Neural cell (in vitro differentiated cells): ENCODE data around the gene RBKS.

Experiments
- TF ChIP-seq, protein P1 (sequence below): fragments of 450-650 bp; IDR thresholded peaks from 2 replicates; pipeline ENCODE4 v1.5.1; 2014; ENCODE audit warnings: antibody characterized with exemption, mild to moderate bottlenecking, moderate library complexity; ENCODE audit not compliant: poor library complexity, severe bottlenecking
- TF ChIP-seq, protein P2 (sequence below): IDR thresholded peaks from 2 replicates; pipeline ENCODE4 v1.6.1; 2012; ENCODE audit warnings: borderline replicate concordance

DNA sequence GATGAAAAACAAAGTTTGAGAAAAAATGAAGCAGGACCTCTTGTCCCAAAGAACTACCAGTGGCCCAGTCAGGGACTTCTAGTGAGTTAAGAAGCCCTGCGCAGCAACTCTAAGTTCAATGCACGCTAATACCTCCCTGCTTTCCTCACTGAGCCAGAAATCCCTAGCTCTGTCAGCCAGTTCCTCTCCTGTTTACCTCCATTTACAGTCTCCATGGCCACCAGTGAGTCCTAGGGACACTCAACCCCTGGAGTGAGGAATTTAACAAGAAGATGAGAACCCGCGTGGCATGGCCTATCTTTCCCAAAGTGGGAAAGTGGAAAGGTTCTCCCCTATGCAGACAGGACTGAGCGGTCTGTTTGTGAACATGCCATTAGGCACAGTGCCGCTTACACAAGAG, 87.6 kb downstream of the RBKS start:
- TF ChIP-seq, protein P1, sequence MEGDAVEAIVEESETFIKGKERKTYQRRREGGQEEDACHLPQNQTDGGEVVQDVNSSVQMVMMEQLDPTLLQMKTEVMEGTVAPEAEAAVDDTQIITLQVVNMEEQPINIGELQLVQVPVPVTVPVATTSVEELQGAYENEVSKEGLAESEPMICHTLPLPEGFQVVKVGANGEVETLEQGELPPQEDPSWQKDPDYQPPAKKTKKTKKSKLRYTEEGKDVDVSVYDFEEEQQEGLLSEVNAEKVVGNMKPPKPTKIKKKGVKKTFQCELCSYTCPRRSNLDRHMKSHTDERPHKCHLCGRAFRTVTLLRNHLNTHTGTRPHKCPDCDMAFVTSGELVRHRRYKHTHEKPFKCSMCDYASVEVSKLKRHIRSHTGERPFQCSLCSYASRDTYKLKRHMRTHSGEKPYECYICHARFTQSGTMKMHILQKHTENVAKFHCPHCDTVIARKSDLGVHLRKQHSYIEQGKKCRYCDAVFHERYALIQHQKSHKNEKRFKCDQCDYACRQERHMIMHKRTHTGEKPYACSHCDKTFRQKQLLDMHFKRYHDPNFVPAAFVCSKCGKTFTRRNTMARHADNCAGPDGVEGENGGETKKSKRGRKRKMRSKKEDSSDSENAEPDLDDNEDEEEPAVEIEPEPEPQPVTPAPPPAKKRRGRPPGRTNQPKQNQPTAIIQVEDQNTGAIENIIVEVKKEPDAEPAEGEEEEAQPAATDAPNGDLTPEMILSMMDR: no peak
- TF ChIP-seq, protein P2, sequence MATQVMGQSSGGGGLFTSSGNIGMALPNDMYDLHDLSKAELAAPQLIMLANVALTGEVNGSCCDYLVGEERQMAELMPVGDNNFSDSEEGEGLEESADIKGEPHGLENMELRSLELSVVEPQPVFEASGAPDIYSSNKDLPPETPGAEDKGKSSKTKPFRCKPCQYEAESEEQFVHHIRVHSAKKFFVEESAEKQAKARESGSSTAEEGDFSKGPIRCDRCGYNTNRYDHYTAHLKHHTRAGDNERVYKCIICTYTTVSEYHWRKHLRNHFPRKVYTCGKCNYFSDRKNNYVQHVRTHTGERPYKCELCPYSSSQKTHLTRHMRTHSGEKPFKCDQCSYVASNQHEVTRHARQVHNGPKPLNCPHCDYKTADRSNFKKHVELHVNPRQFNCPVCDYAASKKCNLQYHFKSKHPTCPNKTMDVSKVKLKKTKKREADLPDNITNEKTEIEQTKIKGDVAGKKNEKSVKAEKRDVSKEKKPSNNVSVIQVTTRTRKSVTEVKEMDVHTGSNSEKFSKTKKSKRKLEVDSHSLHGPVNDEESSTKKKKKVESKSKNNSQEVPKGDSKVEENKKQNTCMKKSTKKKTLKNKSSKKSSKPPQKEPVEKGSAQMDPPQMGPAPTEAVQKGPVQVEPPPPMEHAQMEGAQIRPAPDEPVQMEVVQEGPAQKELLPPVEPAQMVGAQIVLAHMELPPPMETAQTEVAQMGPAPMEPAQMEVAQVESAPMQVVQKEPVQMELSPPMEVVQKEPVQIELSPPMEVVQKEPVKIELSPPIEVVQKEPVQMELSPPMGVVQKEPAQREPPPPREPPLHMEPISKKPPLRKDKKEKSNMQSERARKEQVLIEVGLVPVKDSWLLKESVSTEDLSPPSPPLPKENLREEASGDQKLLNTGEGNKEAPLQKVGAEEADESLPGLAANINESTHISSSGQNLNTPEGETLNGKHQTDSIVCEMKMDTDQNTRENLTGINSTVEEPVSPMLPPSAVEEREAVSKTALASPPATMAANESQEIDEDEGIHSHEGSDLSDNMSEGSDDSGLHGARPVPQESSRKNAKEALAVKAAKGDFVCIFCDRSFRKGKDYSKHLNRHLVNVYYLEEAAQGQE: no peak
